HCT116 (cell line): Measurements from ENCODE around the gene NKIRAS2. TPM values are rescaled to one million over a fixed set of nuclear protein-coding genes. Genes with fewer than 3 reads are reported as not detected.

Experiments
- ATAC-seq: fragments of 200-7000 bp; cut with Tn5 transposase; 2 replicates; pipeline ENCODE4 v1.9.1; 2020; ENCODE audit warnings: mild to moderate bottlenecking, moderate library complexity
- BruUV-seq: library from RNA; stranded (reverse); fragments of 400-500 nt; replicated peaks from 2 replicates; lab custom pipeline; 2021; lab: Mats Ljungman, UMichigan
- CTCF ChIA-PET: fragments of 300-600 bp; sonication (Branson Sonifier 250); formaldehyde crosslinking; loops from one replicate; lab custom pipeline; 2021; ENCODE audit warnings: antibody characterized with exemption; lab: Charles Lee
- POLR2A ChIA-PET: fragments of 300-600, 350-600 bp; sonication (Branson Sonifier 250); formaldehyde crosslinking; loops from one replicate; lab custom pipeline; 2021; ENCODE audit warnings: antibody characterized with exemption; lab: Charles Lee
- RAD21 ChIA-PET, 2 experiments: fragments of 300-600 bp; sonication (Branson Sonifier 250); formaldehyde crosslinking; loops; one replicate each; lab custom pipeline; 2023; ENCODE audit warnings: low total read pairs in 2 of 2; ENCODE audit not compliant: uncharacterized antibody in 2 of 2, unreplicated experiment in 2 of 2, low non-redundant PET in 1 of 2; lab: Charles Lee
- DNase-seq: peaks from one replicate; pipeline ENCODE4 v3.0.0-alpha.2; 2010; ENCODE audit warnings: low read depth, low spot score
- H2AFZ ChIP-seq: fragments of 200-600 bp; shearing (Covaris generic), sonication (generic); 2 replicates; pipeline ENCODE4 v1.6.1; 2017; ENCODE audit warnings: low read depth, mixed run types, mixed read lengths, antibody characterized with exemption, low read length; ENCODE audit not compliant: poor library complexity, severe bottlenecking
- H3K27ac ChIP-seq: 2 replicates; pipeline ENCODE4 v1.5.1; 2012; ENCODE audit warnings: low read depth, low read length
- H3K27me3 ChIP-seq: fragments of 200-600 bp; sonication (generic); 2 replicates; pipeline ENCODE4 v1.6.1; 2016; ENCODE audit warnings: mixed run types, low read length, mixed read lengths; ENCODE audit not compliant: insufficient read depth
- H3K36me3 ChIP-seq, 2 experiments: fragments of 200-500 bp in 1 of 2; fragments of 200-600 bp in 1 of 2; sonication (Bioruptor generic) in 1 of 2; sonication (generic) in 1 of 2; 2 replicates each; pipeline versions ENCODE4 v1.5.1 to v1.6.1; 2014 to 2016; ENCODE audit warnings: low read length in 2 of 2, inconsistent platforms in 1 of 2, mixed read lengths in 1 of 2, mixed run types in 1 of 2; ENCODE audit not compliant: insufficient read depth in 2 of 2, control insufficient read depth in 1 of 2
- H3K4me1 ChIP-seq, 2 experiments: fragments of 200-600 bp in 1 of 2; sonication (generic) in 1 of 2; 2 replicates each; pipeline versions ENCODE4 v1.5.1 to v1.6.1; 2012 to 2017; ENCODE audit warnings: low read length in 2 of 2, inconsistent platforms in 1 of 2, mild to moderate bottlenecking in 1 of 2, mixed read lengths in 1 of 2, mixed run types in 1 of 2, moderate library complexity in 1 of 2; ENCODE audit not compliant: insufficient read depth in 2 of 2, control insufficient read depth in 1 of 2
- H3K4me2 ChIP-seq: fragments of 200-600 bp; sonication (generic); 2 replicates; pipeline ENCODE4 v1.6.1; 2017; ENCODE audit warnings: mixed run types, low read length, mixed read lengths
- H3K4me3 ChIP-seq, 2 experiments: fragments of 200-600 bp in 1 of 2; sonication (generic) in 1 of 2; replicated peaks in 1 of 2; 2 replicates each; pipeline ENCODE4 v1.5.1; 2011 to 2016; ENCODE audit warnings: low read length in 2 of 2, control low read depth in 1 of 2, low read depth in 1 of 2, mild to moderate bottlenecking in 1 of 2, mixed read lengths in 1 of 2, mixed run types in 1 of 2
- H3K79me2 ChIP-seq: fragments of 200-600 bp; sonication (generic); 2 replicates; pipeline ENCODE4 v1.6.1; 2017; ENCODE audit warnings: mild to moderate bottlenecking, mixed run types, low read length, moderate library complexity, mixed read lengths; ENCODE audit not compliant: insufficient read depth
- H3K9ac ChIP-seq: fragments of 200-600 bp; sonication (generic); 2 replicates; pipeline ENCODE4 v1.6.1; 2016; ENCODE audit warnings: low read length, mixed read lengths
- H3K9me2 ChIP-seq: fragments of 200-600 bp; sonication (generic), shearing (Covaris generic); 2 replicates; pipeline ENCODE4 v1.6.1; 2017; ENCODE audit warnings: mixed run types, mild to moderate bottlenecking, moderate library complexity; ENCODE audit not compliant: insufficient read depth
- H3K9me3 ChIP-seq, 2 experiments: fragments of 200-500 bp in 1 of 2; fragments of 200-600 bp in 1 of 2; sonication (Bioruptor generic) in 1 of 2; sonication (generic) in 1 of 2; 2 replicates each; pipeline ENCODE4 v1.6.1; 2014 to 2017; ENCODE audit warnings: low read length in 2 of 2, mixed read lengths in 2 of 2, inconsistent platforms in 1 of 2, low read depth in 1 of 2, mild to moderate bottlenecking in 1 of 2, mixed run types in 1 of 2, moderate library complexity in 1 of 2; ENCODE audit not compliant: control insufficient read depth in 1 of 2, insufficient read depth in 1 of 2
- H4K20me1 ChIP-seq: fragments of 200-600 bp; sonication (generic), shearing (Covaris generic); 2 replicates; pipeline ENCODE4 v1.6.1; 2017; ENCODE audit warnings: mixed run types, mild to moderate bottlenecking, moderate library complexity; ENCODE audit not compliant: insufficient read depth
- EGR1 ChIP-seq: IDR thresholded peaks from 2 replicates; pipeline ENCODE4 v1.6.1; 2012; ENCODE audit warnings: low read depth
- ELF1 ChIP-seq: IDR thresholded peaks from 2 replicates; pipeline ENCODE4 v1.6.1; 2012; ENCODE audit warnings: low read depth, borderline replicate concordance
- EZH2phosphoT487 ChIP-seq: fragments of 200-600 bp; IDR thresholded peaks from 2 replicates; pipeline ENCODE4 v1.6.1; 2018; ENCODE audit warnings: antibody characterized with exemption, borderline replicate concordance
- POLR2AphosphoS5 ChIP-seq: IDR thresholded peaks from 2 replicates; pipeline ENCODE4 v1.6.1; 2011; ENCODE audit warnings: mild to moderate bottlenecking, low read depth, low read length, moderate library complexity
- SIN3A ChIP-seq: IDR thresholded peaks from 2 replicates; pipeline ENCODE4 v1.6.1; 2012; ENCODE audit warnings: low read depth
- SP1 ChIP-seq: IDR thresholded peaks from 2 replicates; pipeline ENCODE4 v1.6.1; 2012; ENCODE audit warnings: low read depth
- intact Hi-C: fragments of 100-400 bp; cut with micrococcal nuclease; formaldehyde crosslinking; loops from 2 replicates; pipeline ENCODE4 v1.10.0; 2022
- total RNA-seq: library from RNA; stranded (reverse); gene quantifications from one replicate; pipeline ENCODE4 v1.2.1, GENCODE V29; 2021; ENCODE audit not compliant: unreplicated experiment
- TF ChIP-seq, protein P1 (sequence below): IDR thresholded peaks from 2 replicates; pipeline ENCODE4 v1.6.1; 2012

Gene NKIRAS2
- total RNA-seq, 1 experiment from 2014 or later: 26.4 TPM

- RAD21 ChIA-PET: no interaction called here
- DNase-seq: no peak
These were observed 21.4 kb upstream of the NKIRAS2 start for GRCh38 chr17:41998497-41998896.

GRCh38 chr17:42000413-42001133, 19.3 kb upstream of the NKIRAS2 start:
- no peaks in the 10 kb centered on the region for H3K27me3 ChIP-seq
- ATAC-seq: no peak
- no TSS peak for BruUV-seq
- no peak for DNase-seq
- H3K4me2 ChIP-seq: no peak overlapping the region
- H3K4me1 ChIP-seq: peaks cover 20 to 40% of the 10 kb centered on the region in 2 experiments
- no peak overlapping the region for H2AFZ ChIP-seq
- peaks cover 24 to 34% of the 10 kb centered on the region in 2 experiments for H3K36me3 ChIP-seq
- peaks cover 23% of the 10 kb centered on the region; the same call in 1 of the 2 replicates for H4K20me1 ChIP-seq
- no peak overlapping the region for H3K4me3 ChIP-seq
- H3K27ac ChIP-seq: no peak overlapping the region
- H3K9me3 ChIP-seq: no peaks in the 10 kb centered on the region
- ChIA-PET CTCF (no interaction called here), POLR2A (no interaction called here), RAD21 (no interaction called here)
- H3K9me2 ChIP-seq: no peaks in the 10 kb centered on the region
- no peak overlapping the region for H3K9ac ChIP-seq
- intact Hi-C loops: no loop called here
- TF ChIP-seq POLR2AphosphoS5 (no peak), EGR1 (no peak), SIN3A (no peak), EZH2phosphoT487 (no peak)
- H3K79me2 ChIP-seq: peaks cover 59% of the 10 kb centered on the region

More at GRCh38 chr17:41998497-41998896, 21.4 kb upstream of the NKIRAS2 start:
- ChIA-PET POLR2A (interaction anchor here (1.1 kb wide), 1 partner anchor 425 kb away, joined by 3 read pairs; the partner anchor contains the start of gene CAVIN1), CTCF (no interaction called here)
- peaks cover 52% of the 10 kb centered on the region for H3K79me2 ChIP-seq
- TF ChIP-seq EGR1 (no peak), SP1 (no peak), ELF1 (no peak)
- TF ChIP-seq, protein P1, sequence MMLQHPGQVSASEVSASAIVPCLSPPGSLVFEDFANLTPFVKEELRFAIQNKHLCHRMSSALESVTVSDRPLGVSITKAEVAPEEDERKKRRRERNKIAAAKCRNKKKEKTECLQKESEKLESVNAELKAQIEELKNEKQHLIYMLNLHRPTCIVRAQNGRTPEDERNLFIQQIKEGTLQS: no peak
- H3K4me3 ChIP-seq: no peak overlapping the region
- no peaks in the 10 kb centered on the region for H3K9me3 ChIP-seq
- peaks cover 30% of the 10 kb centered on the region; the same call in 1 of the 2 replicates for H4K20me1 ChIP-seq
- no peaks in the 10 kb centered on the region for H3K27me3 ChIP-seq
- BruUV-seq: no TSS peak
- H3K9ac ChIP-seq: no peak overlapping the region
- H3K4me2 ChIP-seq: no peak overlapping the region
- ATAC-seq: no peak
- no peak overlapping the region for H2AFZ ChIP-seq
- no peaks in the 10 kb centered on the region for H3K9me2 ChIP-seq
- intact Hi-C loops: no loop called here
- H3K4me1 ChIP-seq: peaks cover 20 to 40% of the 10 kb centered on the region in 2 experiments
- H3K27ac ChIP-seq: no peak overlapping the region
- H3K36me3 ChIP-seq: peaks cover 38 to 50% of the 10 kb centered on the region in 2 experiments
